GM19043 (cell line): ENCODE results near the gene MIA2.

Source experiments
- ATAC-seq: cut with Tn5 transposase; IDR thresholded peaks from one replicate; pipeline ENCODE4 v1.9.1; 2021; ENCODE audit warnings: low read depth; ENCODE audit not compliant: unreplicated experiment

MIA2 gene

DNA sequence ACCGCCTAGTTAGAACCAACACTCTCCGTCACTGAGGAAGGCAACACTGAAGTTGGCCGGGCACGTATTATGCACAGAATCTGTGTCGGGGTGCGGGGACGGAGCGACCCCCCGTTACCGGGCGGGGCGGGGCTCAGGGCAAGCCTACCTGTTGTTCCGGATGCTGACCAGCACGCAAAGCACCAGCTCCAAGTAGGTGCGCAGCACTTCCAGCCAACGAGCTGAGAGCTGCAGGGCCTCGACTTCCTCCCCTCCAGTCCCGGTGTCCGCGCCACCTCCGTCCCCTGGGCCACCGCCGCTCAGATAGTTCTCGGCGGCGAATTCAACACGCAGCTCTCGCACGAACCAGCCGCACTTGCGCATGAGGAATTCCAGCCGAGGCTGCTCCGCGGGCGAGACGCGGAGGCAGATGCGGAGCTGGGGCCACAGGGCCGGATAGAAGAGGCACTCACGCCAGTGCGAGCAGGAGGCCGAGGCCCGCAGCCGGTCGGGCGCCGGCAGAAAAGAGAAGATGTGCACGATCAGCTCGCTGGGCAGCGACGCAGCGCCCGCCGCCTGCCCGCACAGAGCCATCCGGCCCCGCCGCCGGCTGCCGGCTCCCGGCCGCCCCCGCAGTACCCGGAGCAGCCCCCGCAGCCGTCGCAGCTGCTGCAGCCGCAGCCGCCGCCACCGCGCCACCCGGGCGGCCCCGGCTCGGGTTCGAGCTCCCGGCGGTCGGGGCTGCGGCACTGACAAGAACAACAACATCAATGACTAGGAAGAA lies 197.9 kb downstream of the MIA2 start:
- ATAC-seq, result peak; percentile 5

GRCh38 chr14:39432179-39432618 lies 198.5 kb downstream of the MIA2 start, which contains the start of gene FBXO33:
Gene FBXO33 (minus strand): TSS chr14:39432433. CDS start chr14:39432162, 271 bp downstream.
- ATAC-seq, result peak; percentile 78

- ATAC-seq, result peak; percentile 54
Observed at GRCh38 chr14:39432619-39433451, 199.1 kb downstream of the MIA2 start.

- no peak for ATAC-seq
Observed at GRCh38 chr14:39433452-39433813, 199.7 kb downstream of the MIA2 start.

DNA sequence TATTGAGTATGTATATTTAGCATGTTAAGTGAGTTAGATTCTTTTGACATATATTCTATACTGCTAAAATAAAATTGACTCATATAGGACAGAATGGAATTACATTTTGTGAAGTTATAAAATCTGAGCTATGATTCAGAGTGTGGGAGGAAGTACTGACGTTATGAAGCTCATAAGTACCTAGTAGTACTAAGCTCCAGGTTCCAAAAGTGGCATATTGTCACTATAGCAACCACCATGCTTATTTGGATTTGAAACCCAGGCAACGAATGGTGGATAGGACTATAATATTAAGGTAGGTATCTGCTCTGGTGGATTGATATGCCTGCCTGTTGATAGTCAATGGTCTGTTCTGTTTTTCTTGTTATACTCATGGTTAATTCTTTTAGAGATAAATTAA lies 200.7 kb downstream of the MIA2 start:
- no peak for ATAC-seq

- no peak for ATAC-seq
Observed at GRCh38 chr14:39435241-39435640, 201.5 kb downstream of the MIA2 start.
